Caco-2 (cell line): ENCODE measurements around the gene AADAC. TPM values are rescaled to one million over a fixed set of nuclear protein-coding genes. Genes with fewer than 3 reads are reported as not detected.

Source experiments
- BruUV-seq: library from RNA; stranded (reverse); fragments of 400-500 nt; replicated peaks from 2 replicates; lab custom pipeline; 2021; lab: Mats Ljungman, UMichigan
- CTCF ChIA-PET: fragments of 300-600 bp; sonication (Branson Sonifier 250); formaldehyde crosslinking; loops from one replicate; lab custom pipeline; 2022; ENCODE audit warnings: antibody characterized with exemption; lab: Charles Lee
- POLR2A ChIA-PET: fragments of 300-600 bp; sonication (Branson Sonifier 250); formaldehyde crosslinking; loops from one replicate; lab custom pipeline; 2022; ENCODE audit warnings: antibody characterized with exemption; lab: Charles Lee
- DNase-seq, 2 experiments: peaks; one replicate each; pipeline versions ENCODE4 v3.0.0 to v3.0.0-alpha.2; 2020 to 2022
- H3K27me3 ChIP-seq: replicated peaks from 2 replicates; pipeline ENCODE4 v1.6.0; 2011; ENCODE audit warnings: low read length; ENCODE audit not compliant: control insufficient read depth, insufficient read depth
- H3K36me3 ChIP-seq: 2 replicates; pipeline ENCODE4 v1.5.1; 2011; ENCODE audit warnings: low read length; ENCODE audit not compliant: control insufficient read depth, insufficient read depth
- H3K4me1 ChIP-seq: fragments of 250-450 bp; sonication (Bioruptor Pico); 2 replicates; pipeline ENCODE4 v1.5.1; 2020; ENCODE audit warnings: mild to moderate bottlenecking
- H3K4me3 ChIP-seq: 2 replicates; pipeline ENCODE4 v1.5.1; 2011; ENCODE audit warnings: low read depth, mild to moderate bottlenecking, control low read depth, low read length
- H3K9me3 ChIP-seq: fragments of 250-450 bp; sonication (Bioruptor Pico); 2 replicates; pipeline ENCODE4 v1.5.1; 2020; ENCODE audit warnings: mild to moderate bottlenecking, moderate library complexity
- H3K27ac Mint-ChIP-seq: one replicate; pipeline ENCODE4 v1.8.0; 2022; ENCODE audit warnings: mixed read lengths; ENCODE audit not compliant: unreplicated experiment
- H3K27me3 Mint-ChIP-seq: one replicate; pipeline ENCODE4 v1.8.0; 2022; ENCODE audit warnings: mixed read lengths; ENCODE audit not compliant: insufficient read depth, unreplicated experiment
- H3K36me3 Mint-ChIP-seq: one replicate; pipeline ENCODE4 v1.8.0; 2022; ENCODE audit warnings: mild to moderate bottlenecking, mixed read lengths; ENCODE audit not compliant: insufficient read depth, unreplicated experiment
- H3K4me1 Mint-ChIP-seq: one replicate; pipeline ENCODE4 v1.8.0; 2022; ENCODE audit warnings: low read depth, mixed read lengths; ENCODE audit not compliant: unreplicated experiment
- H3K4me3 Mint-ChIP-seq: one replicate; pipeline ENCODE4 v1.8.0; 2022; ENCODE audit warnings: mild to moderate bottlenecking, moderate library complexity, mixed read lengths; ENCODE audit not compliant: unreplicated experiment
- H3K9me3 Mint-ChIP-seq: one replicate; pipeline ENCODE4 v1.8.0; 2022; ENCODE audit warnings: mixed read lengths; ENCODE audit not compliant: unreplicated experiment
- CTCF ChIP-seq, 2 experiments: fragments of 200-600 bp in 1 of 2; IDR thresholded peaks; 1 replicate in 1 of 2; 2 replicates in 1 of 2; pipeline versions ENCODE4 v1.5.1 to v1.8.0; 2011 to 2022; ENCODE audit warnings: antibody characterized with exemption in 1 of 2, control low read depth in 1 of 2, inconsistent platforms in 1 of 2, low read depth in 1 of 2, low read length in 1 of 2, mild to moderate bottlenecking in 1 of 2, moderate library complexity in 1 of 2; ENCODE audit not compliant: insufficient read depth in 1 of 2, severe bottlenecking in 1 of 2, unreplicated experiment in 1 of 2
- intact Hi-C: fragments of 100-400 bp; cut with micrococcal nuclease; formaldehyde crosslinking; loops from one replicate; pipeline ENCODE4 v1.10.0; 2022; ENCODE audit not compliant: unreplicated experiment
- total RNA-seq: library from RNA; stranded (reverse); gene quantifications from 2 replicates; pipeline ENCODE4 v1.2.3, GENCODE V29; 2022

AADAC gene
- total RNA-seq, 1 experiment from 2014 or later: 0.57 TPM

- H3K4me3 ChIP-seq: no peak overlapping the region
- TF ChIP-seq CTCF (IDR thresholded peaks at IDR 0.05; ENCODE audit: insufficient read depth in 1 of 2, low read depth in 1 of 2, low read length in 1 of 2, severe bottlenecking in 1 of 2, unreplicated experiment in 1 of 2): no peak
- no peak for DNase-seq
- H3K4me1 Mint-ChIP-seq: peaks cover 6% of the 10 kb centered on the region
- H3K4me1 ChIP-seq: peaks cover 13% of the 10 kb centered on the region
- H3K9me3 Mint-ChIP-seq: peaks cover 5% of the 10 kb centered on the region
- H3K36me3 ChIP-seq: no peaks in the 10 kb centered on the region
- ChIA-PET POLR2A (no interaction called here), CTCF (no interaction called here)
- no peak overlapping the region for H3K4me3 Mint-ChIP-seq
- no peaks in the 10 kb centered on the region for H3K36me3 Mint-ChIP-seq
- H3K27ac Mint-ChIP-seq: no peak overlapping the region
- intact Hi-C loops: no loop called here
- H3K27me3 Mint-ChIP-seq: no peaks in the 10 kb centered on the region
- no peaks in the 10 kb centered on the region for H3K27me3 ChIP-seq
- H3K9me3 ChIP-seq: no peaks in the 10 kb centered on the region; the same call in 1 of the 2 replicates
- no TSS peak for BruUV-seq
Observed at GRCh38 chr3:151856118-151856517, 42.2 kb downstream of the AADAC start.

DNA sequence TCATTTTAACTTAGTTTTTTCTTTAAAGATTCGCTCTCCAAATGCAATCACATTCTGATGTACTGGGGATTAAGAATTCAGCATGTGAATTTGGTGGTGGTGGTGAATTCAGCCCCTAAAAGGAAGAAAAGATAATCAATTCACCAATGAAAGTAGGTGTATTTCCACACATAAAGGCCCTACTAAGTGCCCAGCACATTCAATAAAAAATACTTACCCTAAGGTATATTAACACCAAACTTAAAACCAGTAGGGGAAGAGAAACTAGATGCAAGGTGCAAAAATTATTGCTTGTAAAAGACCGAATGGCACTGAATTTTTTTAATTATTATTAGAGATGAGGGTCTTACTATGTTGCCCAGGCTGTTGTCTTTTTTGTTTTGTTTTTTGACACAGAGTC lies 42.7 kb downstream of the AADAC start:
- TF ChIP-seq CTCF (IDR thresholded peaks at IDR 0.05; ENCODE audit: insufficient read depth in 1 of 2, low read depth in 1 of 2, low read length in 1 of 2, severe bottlenecking in 1 of 2, unreplicated experiment in 1 of 2): no peak
- H3K9me3 Mint-ChIP-seq: peaks cover under 1% of the 10 kb centered on the region
- no peaks in the 10 kb centered on the region for H3K27me3 Mint-ChIP-seq
- DNase-seq: no peak
- POLR2A ChIA-PET: no interaction called here
- intact Hi-C loops: no loop called here
- H3K9me3 ChIP-seq: no peaks in the 10 kb centered on the region; the same call in 1 of the 2 replicates
- peaks cover 6% of the 10 kb centered on the region for H3K4me1 Mint-ChIP-seq
- peaks cover 13% of the 10 kb centered on the region for H3K4me1 ChIP-seq
- H3K27me3 ChIP-seq: no peaks in the 10 kb centered on the region
- no TSS peak for BruUV-seq
- H3K4me3 Mint-ChIP-seq: no peak overlapping the region
- CTCF ChIA-PET: no interaction called here
- H3K27ac Mint-ChIP-seq: no peak overlapping the region
- no peaks in the 10 kb centered on the region for H3K36me3 Mint-ChIP-seq
- no peaks in the 10 kb centered on the region for H3K36me3 ChIP-seq
- no peak overlapping the region for H3K4me3 ChIP-seq

DNA sequence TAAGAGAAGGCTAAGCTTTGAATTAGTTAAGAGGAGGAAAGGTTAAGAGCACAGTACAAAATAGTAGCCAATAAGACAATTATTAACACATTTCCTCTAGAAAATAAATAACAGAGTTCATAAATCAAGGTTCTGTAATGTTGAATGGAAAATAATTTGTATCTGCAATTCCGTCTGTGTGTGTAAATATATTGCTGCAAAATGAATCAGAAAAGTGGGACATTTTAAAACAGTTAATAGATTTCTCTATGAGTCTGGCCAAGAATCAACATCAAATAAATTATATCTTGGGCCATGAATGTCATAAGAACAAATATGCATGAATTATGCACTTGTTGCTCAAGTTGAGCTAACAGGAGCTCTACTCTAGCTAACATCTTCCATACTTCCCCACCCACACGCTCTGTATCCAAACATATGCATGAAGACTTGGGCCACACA lies 45.3 kb downstream of the AADAC start:
- H3K9me3 Mint-ChIP-seq: no peaks in the 10 kb centered on the region
- BruUV-seq: no TSS peak
- ChIA-PET POLR2A (no interaction called here), CTCF (no interaction called here)
- peaks cover 6% of the 10 kb centered on the region for H3K4me1 Mint-ChIP-seq
- H3K27me3 Mint-ChIP-seq: no peaks in the 10 kb centered on the region
- Histone ChIP-seq H3K4me3 (no peak overlapping the region), H3K36me3 (no peaks in the 10 kb centered on the region), H3K4me1 (peaks cover 13% of the 10 kb centered on the region), H3K27me3 (no peaks in the 10 kb centered on the region), H3K9me3 (no peaks in the 10 kb centered on the region)
- H3K4me3 Mint-ChIP-seq: no peak overlapping the region
- intact Hi-C loops: no loop called here
- no peak overlapping the region for H3K27ac Mint-ChIP-seq
- H3K36me3 Mint-ChIP-seq: no peaks in the 10 kb centered on the region
- DNase-seq: no peak
- no peak for TF ChIP-seq CTCF (IDR thresholded peaks at IDR 0.05; ENCODE audit: insufficient read depth in 1 of 2, low read depth in 1 of 2, low read length in 1 of 2, severe bottlenecking in 1 of 2, unreplicated experiment in 1 of 2)
